ENCODE results near the gene EIF2S1.

GRCh38 chr14:67371247-67372148 is 11.4 kb downstream of the EIF2S1 start:
- TF ChIP-seq CTCF (IDR thresholded peaks at IDR 0.05) (no peak), POLR2A (IDR thresholded peaks at IDR 0.05) (no peak)

Data from Peyer's patch (tissue), 4 donors.